ENCODE results near the gene MSI2.

DNA sequence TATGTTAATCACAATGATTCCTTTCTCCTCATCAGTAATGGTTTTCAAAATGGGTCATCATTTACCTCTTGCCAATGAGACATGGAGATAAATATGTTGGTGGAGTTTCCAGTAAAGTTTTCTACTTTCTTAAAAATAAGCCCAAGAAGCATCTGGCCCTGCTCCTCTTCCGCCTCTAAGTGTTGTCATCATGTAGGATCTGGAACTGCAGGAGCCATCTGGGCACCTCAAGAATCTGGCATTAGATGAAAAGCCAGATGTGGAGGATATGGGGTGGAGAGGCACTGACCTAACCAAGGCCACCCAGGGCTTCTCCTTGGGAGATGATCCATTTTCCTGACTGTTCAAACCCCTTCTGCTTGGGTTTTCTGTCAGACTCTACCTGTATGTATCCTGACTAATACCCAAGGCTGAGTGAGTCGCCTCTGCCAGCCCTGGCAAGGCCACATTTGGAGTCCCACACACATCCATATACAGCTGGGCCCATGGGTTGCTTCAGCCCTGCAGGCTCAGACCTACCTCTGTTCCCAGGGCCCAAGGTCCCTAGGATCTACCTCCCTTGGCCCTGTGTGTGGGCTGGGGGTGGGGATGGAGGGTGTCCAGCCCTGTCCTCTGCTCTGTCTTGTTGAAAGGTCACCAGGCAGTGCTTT lies 464.2 kb downstream of the MSI2 start:
- no peak for TF ChIP-seq YY1 (IDR thresholded peaks at IDR 0.05; ENCODE audit: insufficient read depth, insufficient read length)
- no peak for TF ChIP-seq ZNF274 (IDR thresholded peaks at IDR 0.05; ENCODE audit: low read depth, low read length)
